HG03066 (cell line): Measurements from ENCODE around the gene ADCY3.

Experiments used
- ATAC-seq: cut with Tn5 transposase; IDR thresholded peaks from one replicate; pipeline ENCODE4 v1.9.1; 2021; ENCODE audit warnings: low read depth; ENCODE audit not compliant: unreplicated experiment

Gene ADCY3

DNA sequence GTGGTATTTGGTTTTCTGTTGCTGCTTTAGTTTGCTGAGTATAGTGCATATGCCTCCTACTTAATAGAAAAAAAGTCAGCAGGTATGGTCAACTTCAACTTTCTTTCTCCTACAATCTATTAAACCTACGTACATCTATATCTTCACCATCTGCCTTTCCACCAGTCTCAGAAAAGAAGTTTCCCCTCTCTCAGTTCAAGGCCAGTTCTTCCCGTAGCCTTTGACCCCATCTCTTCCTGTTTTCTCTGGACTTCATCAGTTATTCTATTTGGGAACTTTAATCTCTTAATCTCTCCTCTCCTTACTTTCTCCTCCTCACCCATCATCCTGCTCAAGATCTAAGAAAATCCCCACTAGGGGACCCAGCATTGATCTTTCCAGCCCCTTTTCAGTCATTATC lies 132.5 kb downstream of the ADCY3 start:
- ATAC-seq = no peak

- no peak for ATAC-seq
These were observed 134.2 kb downstream of the ADCY3 start for GRCh38 chr2:24785671-24786321.

GRCh38 chr2:24783641-24784040 lies 136.4 kb downstream of the ADCY3 start:
- no peak for ATAC-seq

- ATAC-seq = no peak
These were observed 140.9 kb downstream of the ADCY3 start for GRCh38 chr2:24779116-24779515.

GRCh38 chr2:24774373-24774772 lies 145.7 kb downstream of the ADCY3 start:
- no peak for ATAC-seq

GRCh38 chr2:24771764-24772586 lies 148.1 kb downstream of the ADCY3 start:
- ATAC-seq = no peak

GRCh38 chr2:24771061-24771460 lies 149.0 kb downstream of the ADCY3 start:
- no peak for ATAC-seq
